ENCODE measurements around the gene CCNA2. TPM values are rescaled to one million over a fixed set of nuclear protein-coding genes. Genes with fewer than 3 reads are reported as not detected.

CCNA2 gene
- total RNA-seq, 1 donor from 2014 or later, result 61.0 TPM

- intact Hi-C loops (cut with micrococcal nuclease), result no loop called here
Measured at GRCh38 chr4:121778991-121779628, 44.6 kb downstream of the CCNA2 start.

- intact Hi-C loops (cut with micrococcal nuclease), result no loop called here
Measured at GRCh38 chr4:121777625-121778024, 46.1 kb downstream of the CCNA2 start.

GRCh38 chr4:121776610-121777401 lies 46.9 kb downstream of the CCNA2 start:
- intact Hi-C loops (cut with micrococcal nuclease), result no loop called here

- intact Hi-C loops (cut with micrococcal nuclease), result no loop called here
Measured at GRCh38 chr4:121773883-121774282, 49.8 kb downstream of the CCNA2 start.

GRCh38 chr4:121771869-121772268 lies 51.8 kb downstream of the CCNA2 start:
- intact Hi-C loops (cut with micrococcal nuclease), result no loop called here

GRCh38 chr4:121769341-121769740 lies 54.3 kb downstream of the CCNA2 start:
- intact Hi-C loops (cut with micrococcal nuclease), result no loop called here

GRCh38 chr4:121767166-121767565 lies 56.5 kb downstream of the CCNA2 start:
- intact Hi-C loops (cut with micrococcal nuclease), result no loop called here

Other genes starting within 250 kb of the CCNA2 start
- 216 and 219 TPM in 2 replicates for gene ANXA5, start 126.9 kb downstream of the CCNA2 start, total RNA-seq
- gene SMIM43, start 58.7 kb downstream of the CCNA2 start, total RNA-seq, result 0.15 TPM in 1 of 2 replicates, not detected in the other
- 52.5 and 53.8 TPM in 2 replicates for gene EXOSC9, start 22.6 kb downstream of the CCNA2 start, total RNA-seq
- gene BBS7, start 46.6 kb upstream of the CCNA2 start, total RNA-seq, result 15.4 and 15.7 TPM in 2 replicates
- gene TRPC3, start 128.2 kb upstream of the CCNA2 start, total RNA-seq, result 1.0 and 1.1 TPM in 2 replicates

Measured in T-helper 1 cell treated with Interleukin-12 subunit alpha and Interleukin-12 subunit beta and Interleukin-4 antibody, amounts not matched to agents 30 ng/mL and 1 ng/mL, for 36 hours (primary cell).